Stimulated activated naive CD8-positive, alpha-beta T cell treated with anti-CD3 and anti-CD28 coated beads, Interleukin-15, amount 100 ng/mL, for 72 hours (primary cell): ENCODE data around the gene RPL27A.
A peak's percentile ranks its signal among the peaks of the same experiment; 100 is the strongest.

Experiments used
- ATAC-seq: fragments of 150-1000 bp; cut with Tn5 transposase; 2 replicates; pipeline ENCODE4 v1.10.0; 2021; ENCODE audit warnings: mild to moderate bottlenecking, moderate library complexity
- DNase-seq, 2 donors: peaks; one replicate each; pipeline ENCODE4 v3.0.0; 2021 to 2022
- H3K27ac Mint-ChIP-seq, 2 donors: one replicate each; pipeline ENCODE4 v1.8.0; 2022; ENCODE audit warnings: mild to moderate bottlenecking in 2 of 2, mixed read lengths in 2 of 2, moderate library complexity in 2 of 2
- H3K27me3 Mint-ChIP-seq: one replicate; pipeline ENCODE4 v1.8.0; 2022; ENCODE audit warnings: mixed read lengths
- H3K4me1 Mint-ChIP-seq: one replicate; pipeline ENCODE4 v1.8.0; 2022; ENCODE audit warnings: mild to moderate bottlenecking, mixed read lengths
- H3K4me3 Mint-ChIP-seq, 2 donors: one replicate each; pipeline ENCODE4 v1.8.0; 2022; ENCODE audit warnings: mild to moderate bottlenecking in 2 of 2, mixed read lengths in 2 of 2, moderate library complexity in 1 of 2
- H3K9me3 Mint-ChIP-seq, 2 donors: one replicate each; pipeline ENCODE4 v1.8.0; 2022; ENCODE audit warnings: mixed read lengths in 2 of 2

The RPL27A gene

GRCh38 chr11:8719721-8720120 lies 37.1 kb downstream of the RPL27A start:
- ATAC-seq = no peak
- Mint-ChIP-seq H3K9me3 (no peaks in the 10 kb centered on the region), H3K4me3 (no peak overlapping the region), H3K27me3 (peaks cover 42% of the 10 kb centered on the region), H3K4me1 (peaks cover 16% of the 10 kb centered on the region), H3K27ac (no peak overlapping the region)
- DNase-seq = no peak

GRCh38 chr11:8720352-8720751 lies 37.8 kb downstream of the RPL27A start:
- ATAC-seq (no peak), DNase-seq (no peak)
- H3K27ac Mint-ChIP-seq = peak overlapping the region in 1 of 2 donors; percentile 16
- no peaks in the 10 kb centered on the region for H3K9me3 Mint-ChIP-seq
- H3K27me3 Mint-ChIP-seq = peaks cover 42% of the 10 kb centered on the region
- no peak overlapping the region for H3K4me3 Mint-ChIP-seq
- H3K4me1 Mint-ChIP-seq = peaks cover 16% of the 10 kb centered on the region

GRCh38 chr11:8720868-8721608 lies 38.4 kb downstream of the RPL27A start:
- ATAC-seq = no peak
- H3K27ac Mint-ChIP-seq = no peak overlapping the region

GRCh38 chr11:8721609-8722500 lies 39.3 kb downstream of the RPL27A start:
- Mint-ChIP-seq H3K27ac (peak overlapping the region in 1 of 2 donors; percentile 42), H3K9me3 (no peaks in the 10 kb centered on the region), H3K27me3 (peaks cover 42% of the 10 kb centered on the region), H3K4me3 (no peak overlapping the region), H3K4me1 (peaks cover 16% of the 10 kb centered on the region)
- DNase-seq (no peak), ATAC-seq (no peak)

More at GRCh38 chr11:8720868-8721608, 38.4 kb downstream of the RPL27A start:
- H3K4me1 Mint-ChIP-seq = peaks cover 16% of the 10 kb centered on the region
- DNase-seq = no peak
- no peaks in the 10 kb centered on the region for H3K9me3 Mint-ChIP-seq
- no peak overlapping the region for H3K4me3 Mint-ChIP-seq
- peaks cover 42% of the 10 kb centered on the region for H3K27me3 Mint-ChIP-seq

GRCh38 chr11:8722809-8723208 lies 40.2 kb downstream of the RPL27A start:
- DNase-seq = no peak
- ATAC-seq = no peak
- Mint-ChIP-seq H3K4me1 (peaks cover 6% of the 10 kb centered on the region), H3K27ac (no peak overlapping the region), H3K27me3 (peaks cover 51% of the 10 kb centered on the region), H3K9me3 (no peaks in the 10 kb centered on the region), H3K4me3 (no peak overlapping the region)

GRCh38 chr11:8723711-8724110 lies 41.1 kb downstream of the RPL27A start:
- no peak for ATAC-seq

GRCh38 chr11:8724682-8725081 lies 42.1 kb downstream of the RPL27A start:
- DNase-seq (no peak), ATAC-seq (no peak)
- no peak overlapping the region for H3K27ac Mint-ChIP-seq
- no peaks in the 10 kb centered on the region for H3K4me1 Mint-ChIP-seq
- H3K4me3 Mint-ChIP-seq = no peak overlapping the region
- no peaks in the 10 kb centered on the region for H3K9me3 Mint-ChIP-seq
- peaks cover 41% of the 10 kb centered on the region for H3K27me3 Mint-ChIP-seq

More at GRCh38 chr11:8723711-8724110, 41.1 kb downstream of the RPL27A start:
- Mint-ChIP-seq H3K27me3 (peaks cover 45% of the 10 kb centered on the region), H3K4me3 (no peak overlapping the region), H3K4me1 (no peaks in the 10 kb centered on the region), H3K9me3 (no peaks in the 10 kb centered on the region), H3K27ac (peak overlapping the region in 1 of 2 donors; percentile 61)
- no peak for DNase-seq

- Mint-ChIP-seq H3K27me3 (peaks cover 27% of the 10 kb centered on the region), H3K27ac (no peak overlapping the region), H3K4me3 (no peak overlapping the region), H3K4me1 (no peaks in the 10 kb centered on the region), H3K9me3 (no peaks in the 10 kb centered on the region)
- ATAC-seq (no peak), DNase-seq (no peak)
Observed at GRCh38 chr11:8726395-8726794, 43.8 kb downstream of the RPL27A start.

GRCh38 chr11:8728563-8728962 lies 46.0 kb downstream of the RPL27A start:
- no peaks in the 10 kb centered on the region for H3K4me1 Mint-ChIP-seq
- DNase-seq (no peak), ATAC-seq (no peak)
- H3K27ac Mint-ChIP-seq = no peak overlapping the region
- no peaks in the 10 kb centered on the region for H3K9me3 Mint-ChIP-seq
- peaks cover 10% of the 10 kb centered on the region for H3K27me3 Mint-ChIP-seq
- H3K4me3 Mint-ChIP-seq = no peak overlapping the region

GRCh38 chr11:8729067-8729466 lies 46.5 kb downstream of the RPL27A start:
- Mint-ChIP-seq H3K4me3 (no peak overlapping the region), H3K27me3 (peaks cover 10% of the 10 kb centered on the region), H3K9me3 (no peaks in the 10 kb centered on the region), H3K4me1 (no peaks in the 10 kb centered on the region), H3K27ac (no peak overlapping the region)
- DNase-seq (no peak), ATAC-seq (no peak)

GRCh38 chr11:8729837-8730696 lies 47.5 kb downstream of the RPL27A start:
- DNase-seq = no peak
- ATAC-seq = no peak
- H3K9me3 Mint-ChIP-seq = no peaks in the 10 kb centered on the region
- H3K27me3 Mint-ChIP-seq = peaks cover 10% of the 10 kb centered on the region
- no peaks in the 10 kb centered on the region for H3K4me1 Mint-ChIP-seq
- peak overlapping the region in 1 of 2 donors; percentile 92 for H3K27ac Mint-ChIP-seq
- no peak overlapping the region for H3K4me3 Mint-ChIP-seq

GRCh38 chr11:8730697-8731020 lies 48.1 kb downstream of the RPL27A start:
- Mint-ChIP-seq H3K4me3 (no peak overlapping the region), H3K4me1 (no peaks in the 10 kb centered on the region), H3K27me3 (peaks cover 10% of the 10 kb centered on the region), H3K27ac (no peak overlapping the region), H3K9me3 (no peaks in the 10 kb centered on the region)
- ATAC-seq (no peak), DNase-seq (no peak)

- H3K27ac Mint-ChIP-seq = no peak overlapping the region
- H3K4me3 Mint-ChIP-seq = no peak overlapping the region
- DNase-seq (no peak), ATAC-seq (no peak)
- peaks cover 10% of the 10 kb centered on the region for H3K27me3 Mint-ChIP-seq
- no peaks in the 10 kb centered on the region for H3K9me3 Mint-ChIP-seq
- no peaks in the 10 kb centered on the region for H3K4me1 Mint-ChIP-seq
Observed at GRCh38 chr11:8731647-8732323, 49.2 kb downstream of the RPL27A start.

GRCh38 chr11:8732324-8732670 lies 49.7 kb downstream of the RPL27A start:
- peaks cover 6% of the 10 kb centered on the region for H3K27me3 Mint-ChIP-seq
- peak overlapping the region; percentile 35 to 50 for H3K27ac Mint-ChIP-seq
- ATAC-seq = no peak

GRCh38 chr11:8732748-8733241 lies 50.2 kb downstream of the RPL27A start:
- ATAC-seq (no peak), DNase-seq (no peak)
- Mint-ChIP-seq H3K9me3 (no peaks in the 10 kb centered on the region), H3K4me3 (no peak overlapping the region), H3K4me1 (no peaks in the 10 kb centered on the region), H3K27ac (peak overlapping the region in 1 of 2 donors; percentile 22), H3K27me3 (peaks cover under 1% of the 10 kb centered on the region)

More at GRCh38 chr11:8732324-8732670, 49.7 kb downstream of the RPL27A start:
- Mint-ChIP-seq H3K9me3 (no peaks in the 10 kb centered on the region), H3K4me3 (no peak overlapping the region), H3K4me1 (no peaks in the 10 kb centered on the region)
- DNase-seq = no peak
